H9 (cell line): Measurements from ENCODE around the gene CAMK2B. TPM values are rescaled to one million over a fixed set of nuclear protein-coding genes. Genes with fewer than 3 reads are reported as not detected.

Experiments used
- DNase-seq: peaks from one replicate; pipeline ENCODE4 v3.0.0-alpha.2; 2017
- H2AFZ ChIP-seq: one replicate; pipeline ENCODE4 v1.6.1; 2013; ENCODE audit warnings: mild to moderate bottlenecking, low read length, control low read depth, moderate library complexity
- H2AK5ac ChIP-seq: 2 replicates; pipeline ENCODE4 v1.6.1; 2013; ENCODE audit warnings: low read length, control low read depth, mixed read lengths; ENCODE audit not compliant: insufficient read length
- H2BK120ac ChIP-seq: one replicate; pipeline ENCODE4 v1.6.1; 2013; ENCODE audit warnings: low read depth, mild to moderate bottlenecking, low read length, control low read depth, inconsistent platforms; ENCODE audit not compliant: poor library complexity, severe bottlenecking
- H2BK12ac ChIP-seq: 2 replicates; pipeline ENCODE4 v1.6.1; 2013; ENCODE audit warnings: low read length, control low read depth, mixed read lengths, low read depth; ENCODE audit not compliant: insufficient read length
- H2BK15ac ChIP-seq: 2 replicates; pipeline ENCODE4 v1.6.1; 2013; ENCODE audit warnings: low read depth, low read length, control low read depth
- H2BK20ac ChIP-seq: one replicate; pipeline ENCODE4 v1.6.1; 2013; ENCODE audit warnings: low read depth, mild to moderate bottlenecking, low read length, control low read depth, inconsistent platforms; ENCODE audit not compliant: poor library complexity, severe bottlenecking
- H2BK5ac ChIP-seq: 2 replicates; pipeline ENCODE4 v1.6.1; 2013; ENCODE audit warnings: low read length, control low read depth, mixed read lengths; ENCODE audit not compliant: insufficient read length
- H3K14ac ChIP-seq: 2 replicates; pipeline ENCODE4 v1.6.1; 2013; ENCODE audit warnings: low read length, control low read depth; ENCODE audit not compliant: insufficient read depth
- H3K18ac ChIP-seq: 2 replicates; pipeline ENCODE4 v1.6.1; 2013; ENCODE audit warnings: low read depth, mild to moderate bottlenecking, mixed read lengths, low read length, control low read depth; ENCODE audit not compliant: insufficient read length
- H3K23ac ChIP-seq: 2 replicates; pipeline ENCODE4 v1.6.1; 2013; ENCODE audit warnings: low read length, control low read depth, mixed read lengths, low read depth; ENCODE audit not compliant: insufficient read length
- H3K23me2 ChIP-seq: 2 replicates; pipeline ENCODE4 v1.6.1; 2013; ENCODE audit warnings: low read depth, mild to moderate bottlenecking, mixed read lengths, low read length, control low read depth; ENCODE audit not compliant: insufficient read length, poor library complexity, severe bottlenecking
- H3K27ac ChIP-seq: 2 replicates; pipeline ENCODE4 v1.5.1; 2013; ENCODE audit warnings: low read length, control low read depth, mixed read lengths, low read depth; ENCODE audit not compliant: insufficient read length
- H3K27me3 ChIP-seq: 2 replicates; pipeline ENCODE4 v1.6.1; 2013; ENCODE audit warnings: low read length, control low read depth, inconsistent platforms; ENCODE audit not compliant: insufficient read depth
- H3K4ac ChIP-seq: 2 replicates; pipeline ENCODE4 v1.6.1; 2013; ENCODE audit warnings: low read depth, mild to moderate bottlenecking, control low read depth, inconsistent platforms, low read length, moderate library complexity
- H3K4me1 ChIP-seq: 2 replicates; pipeline ENCODE4 v1.6.1; 2013; ENCODE audit warnings: low read length, control low read depth, inconsistent platforms; ENCODE audit not compliant: insufficient read depth
- H3K4me2 ChIP-seq: 2 replicates; pipeline ENCODE4 v1.6.1; 2013; ENCODE audit warnings: low read length, control low read depth, mixed read lengths; ENCODE audit not compliant: insufficient read length, insufficient read depth
- H3K56ac ChIP-seq: 2 replicates; pipeline ENCODE4 v1.6.1; 2013; ENCODE audit warnings: low read depth, mild to moderate bottlenecking, mixed read lengths, low read length, control low read depth; ENCODE audit not compliant: insufficient read length
- H3K79me1 ChIP-seq: 2 replicates; pipeline ENCODE4 v1.6.1; 2013; ENCODE audit warnings: low read depth, mild to moderate bottlenecking, moderate library complexity, low read length, control low read depth, inconsistent platforms; ENCODE audit not compliant: insufficient read depth, poor library complexity, severe bottlenecking
- H3K79me2 ChIP-seq: 2 replicates; pipeline ENCODE4 v1.6.1; 2013; ENCODE audit warnings: low read length, control low read depth, inconsistent platforms; ENCODE audit not compliant: insufficient read depth
- H3K9ac ChIP-seq: 2 replicates; pipeline ENCODE4 v1.6.1; 2013; ENCODE audit warnings: low read length, control low read depth, mixed read lengths; ENCODE audit not compliant: insufficient read length; ENCODE audit errors: extremely low read depth
- H3K9me3 ChIP-seq: one replicate; pipeline ENCODE4 v1.6.1; 2013; ENCODE audit warnings: low read depth, low read length, inconsistent platforms; ENCODE audit not compliant: control insufficient read depth
- H3T11ph ChIP-seq: one replicate; pipeline ENCODE4 v1.6.1; 2013; ENCODE audit warnings: mild to moderate bottlenecking, low read length, control low read depth, inconsistent platforms
- H4K20me1 ChIP-seq: one replicate; pipeline ENCODE4 v1.6.1; 2013; ENCODE audit not compliant: control insufficient read depth, insufficient read length, insufficient read depth
- H4K5ac ChIP-seq: 2 replicates; pipeline ENCODE4 v1.6.1; 2013; ENCODE audit warnings: low read depth, mild to moderate bottlenecking, mixed read lengths, low read length, control low read depth; ENCODE audit not compliant: insufficient read length
- H4K8ac ChIP-seq: replicated peaks from 2 replicates; pipeline ENCODE4 v1.6.1; 2013; ENCODE audit warnings: low read length, control low read depth, mixed read lengths, low read depth; ENCODE audit not compliant: insufficient read length
- H4K91ac ChIP-seq: 2 replicates; pipeline ENCODE4 v1.6.1; 2013; ENCODE audit warnings: low read depth, mild to moderate bottlenecking, moderate library complexity, mixed read lengths, low read length, control low read depth; ENCODE audit not compliant: insufficient read length
- H3K27ac Mint-ChIP-seq, 3 experiments: 2 replicates in 2 of 3; 3 replicates in 1 of 3; pipeline ENCODE4 v1.8.0; 2020 to 2021; ENCODE audit warnings: mixed read lengths in 3 of 3, mild to moderate bottlenecking in 1 of 3, moderate library complexity in 1 of 3
- H3K27me3 Mint-ChIP-seq: 2 replicates; pipeline ENCODE4 v1.8.0; 2021; ENCODE audit warnings: low read depth, mild to moderate bottlenecking, moderate library complexity, mixed read lengths
- H3K36me3 Mint-ChIP-seq, 3 experiments: 2 replicates in 2 of 3; 3 replicates in 1 of 3; pipeline ENCODE4 v1.8.0; 2020 to 2021; ENCODE audit warnings: low read depth in 3 of 3, mixed read lengths in 3 of 3; ENCODE audit not compliant: insufficient read depth in 1 of 3
- H3K4me1 Mint-ChIP-seq, 2 experiments: 2 replicates each; pipeline ENCODE4 v1.8.0; 2020; ENCODE audit warnings: mixed read lengths in 2 of 2
- H3K4me3 Mint-ChIP-seq, 2 experiments: 2 replicates in 1 of 2; 3 replicates in 1 of 2; pipeline ENCODE4 v1.8.0; 2020 to 2021; ENCODE audit warnings: mild to moderate bottlenecking in 2 of 2, mixed read lengths in 2 of 2, moderate library complexity in 1 of 2
- H3K9me3 Mint-ChIP-seq, 2 experiments: 2 replicates in 1 of 2; 3 replicates in 1 of 2; pipeline ENCODE4 v1.8.0; 2020; ENCODE audit warnings: mild to moderate bottlenecking in 2 of 2, mixed read lengths in 2 of 2, moderate library complexity in 1 of 2
- total RNA-seq: library from RNA; stranded (reverse); gene quantifications from 2 replicates; pipeline ENCODE4 v1.2.1, GENCODE V29; 2021
- TF ChIP-seq, protein P1 (sequence below): fragments of 200-600 bp; sonication (generic); conservative IDR thresholded peaks from 3 replicates; pipeline ENCODE4 v1.8.0; 2021; ENCODE audit warnings: antibody characterized with exemption, mild to moderate bottlenecking

The CAMK2B gene
- total RNA-seq, 1 experiment from 2014 or later: 0.17 TPM

- Mint-ChIP-seq H3K4me1 (peaks cover 11% of the 10 kb centered on the region in 2 experiments), H3K9me3 (peaks cover 2 to 3% of the 10 kb centered on the region in 2 experiments; a peak in 3 of 5 replicates), H3K27ac (no peak overlapping the region), H3K27me3 (peaks cover 30% of the 10 kb centered on the region), H3K36me3 (no peaks in the 10 kb centered on the region), H3K4me3 (no peak overlapping the region)
- H2BK12ac ChIP-seq: no peak overlapping the region
- no peaks in the 10 kb centered on the region; the same call in 1 of the 2 replicates for H3K4me1 ChIP-seq
- no peak overlapping the region for H4K5ac ChIP-seq
- no peak overlapping the region for H3K18ac ChIP-seq
- no peak overlapping the region for H2AFZ ChIP-seq
- H3K4ac ChIP-seq: no peak overlapping the region
- H3K14ac ChIP-seq: no peak overlapping the region
- no peak overlapping the region for H4K8ac ChIP-seq
- TF ChIP-seq, protein P1, sequence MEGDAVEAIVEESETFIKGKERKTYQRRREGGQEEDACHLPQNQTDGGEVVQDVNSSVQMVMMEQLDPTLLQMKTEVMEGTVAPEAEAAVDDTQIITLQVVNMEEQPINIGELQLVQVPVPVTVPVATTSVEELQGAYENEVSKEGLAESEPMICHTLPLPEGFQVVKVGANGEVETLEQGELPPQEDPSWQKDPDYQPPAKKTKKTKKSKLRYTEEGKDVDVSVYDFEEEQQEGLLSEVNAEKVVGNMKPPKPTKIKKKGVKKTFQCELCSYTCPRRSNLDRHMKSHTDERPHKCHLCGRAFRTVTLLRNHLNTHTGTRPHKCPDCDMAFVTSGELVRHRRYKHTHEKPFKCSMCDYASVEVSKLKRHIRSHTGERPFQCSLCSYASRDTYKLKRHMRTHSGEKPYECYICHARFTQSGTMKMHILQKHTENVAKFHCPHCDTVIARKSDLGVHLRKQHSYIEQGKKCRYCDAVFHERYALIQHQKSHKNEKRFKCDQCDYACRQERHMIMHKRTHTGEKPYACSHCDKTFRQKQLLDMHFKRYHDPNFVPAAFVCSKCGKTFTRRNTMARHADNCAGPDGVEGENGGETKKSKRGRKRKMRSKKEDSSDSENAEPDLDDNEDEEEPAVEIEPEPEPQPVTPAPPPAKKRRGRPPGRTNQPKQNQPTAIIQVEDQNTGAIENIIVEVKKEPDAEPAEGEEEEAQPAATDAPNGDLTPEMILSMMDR: no peak
- no peak overlapping the region for H3K27ac ChIP-seq
- H3K56ac ChIP-seq: no peak overlapping the region
- H3K79me1 ChIP-seq: no peaks in the 10 kb centered on the region
- no peak overlapping the region for H3K4me2 ChIP-seq
- H3T11ph ChIP-seq: no peak overlapping the region
- no peaks in the 10 kb centered on the region for H3K23me2 ChIP-seq
- no peaks in the 10 kb centered on the region for H3K79me2 ChIP-seq
- no peak overlapping the region for H2BK20ac ChIP-seq
- H2BK120ac ChIP-seq: no peak overlapping the region
- no peaks in the 10 kb centered on the region for H3K9me3 ChIP-seq
- DNase-seq: no peak
- H2BK15ac ChIP-seq: no peak overlapping the region
- H4K20me1 ChIP-seq: no peaks in the 10 kb centered on the region
- H3K23ac ChIP-seq: no peak overlapping the region
- no peak overlapping the region for H2BK5ac ChIP-seq
- H3K27me3 ChIP-seq: no peaks in the 10 kb centered on the region; the same call in 1 of the 2 replicates
- no peak overlapping the region for H3K9ac ChIP-seq
- no peak overlapping the region for H2AK5ac ChIP-seq
- no peak overlapping the region for H4K91ac ChIP-seq
Observed at GRCh38 chr7:44167920-44168319, 157.5 kb downstream of the CAMK2B start.

Other genes starting within 250 kb of the CAMK2B start
- 18.7 and 24.5 TPM in 2 replicates for gene POLM, start 243.1 kb downstream of the CAMK2B start, total RNA-seq
- 49.1 and 49.3 TPM in 2 replicates for gene AEBP1, start 221.2 kb downstream of the CAMK2B start, total RNA-seq
- 126 and 131 TPM in 2 replicates for gene POLD2, start 202.0 kb downstream of the CAMK2B start, total RNA-seq
- 4.9 and 5.7 TPM in 2 replicates for gene MYL7, start 184.3 kb downstream of the CAMK2B start, total RNA-seq
- gene GCK, start 136.2 kb downstream of the CAMK2B start, total RNA-seq: 0.90 and 0.98 TPM in 2 replicates
- 104 and 105 TPM in 2 replicates for gene YKT6, start 124.6 kb downstream of the CAMK2B start, total RNA-seq
- gene NUDCD3, start 165.1 kb upstream of the CAMK2B start, total RNA-seq: 71.9 and 85.9 TPM in 2 replicates
- gene NPC1L1, start 215.7 kb upstream of the CAMK2B start, total RNA-seq: 0.07 and 0.11 TPM in 2 replicates
- 113 and 120 TPM in 2 replicates for gene DDX56, start 248.3 kb upstream of the CAMK2B start, total RNA-seq